AG04449 (cell line): ENCODE results near the gene DNAH17.

Experiments used
- CTCF ChIA-PET: fragments of 350-600 bp; formaldehyde crosslinking; extraction: SDS; loops from one replicate; lab custom pipeline; 2021; ENCODE audit warnings: antibody characterized with exemption; lab: Yijun Ruan, JAX
- POLR2A ChIA-PET: fragments of 400-600, 350-600 bp; formaldehyde crosslinking; extraction: SDS; loops from one replicate; lab custom pipeline; 2020; ENCODE audit warnings: antibody characterized with exemption, inconsistent platforms; lab: Yijun Ruan, JAX
- DNase-seq: peaks from one replicate; pipeline ENCODE4 v3.0.0-alpha.2; 2010; ENCODE audit warnings: low read depth, low spot score
- H3K4me3 ChIP-seq: 2 replicates; pipeline ENCODE4 v1.5.1; 2011; ENCODE audit warnings: low read depth, mild to moderate bottlenecking, control low read depth, low read length
- TF ChIP-seq, protein P1 (sequence below): IDR thresholded peaks from one replicate; pipeline ENCODE4 v1.5.1; 2011; ENCODE audit warnings: mild to moderate bottlenecking, moderate library complexity, low read length, control low read depth, inconsistent platforms; ENCODE audit not compliant: insufficient read depth; ENCODE audit errors: missing control alignments

DNAH17 gene

DNA sequence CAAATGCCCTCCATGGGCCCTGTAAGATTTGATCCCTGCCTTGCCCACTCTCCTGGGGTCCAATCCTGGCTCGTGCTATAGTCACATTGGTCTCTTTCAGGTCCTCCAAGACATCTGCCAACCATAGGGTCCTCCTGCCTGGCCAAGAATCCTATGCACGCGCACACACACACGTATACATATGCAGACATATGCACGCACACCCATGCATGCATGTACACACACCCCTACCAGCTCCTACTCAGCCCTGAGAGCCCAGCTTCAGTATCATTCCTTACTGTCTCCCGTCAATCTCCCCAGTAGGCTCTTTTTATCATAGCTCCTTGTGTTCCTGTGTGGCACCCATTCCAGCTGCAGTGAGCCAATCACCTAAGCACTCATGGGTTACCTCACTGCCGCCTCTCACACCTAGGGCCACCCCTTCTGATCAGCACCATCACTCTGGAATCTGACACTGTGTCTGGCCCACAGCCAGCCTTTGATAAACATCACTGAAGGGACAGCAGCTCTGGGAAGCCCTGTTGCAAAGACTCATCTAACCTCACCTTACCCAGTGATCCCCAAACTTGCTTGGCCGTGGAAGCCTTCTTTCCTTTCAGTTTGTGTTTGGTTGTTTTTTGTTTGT lies 7.9 kb upstream of the DNAH17 start:
- CTCF ChIA-PET = interaction anchor here (1.8 kb wide), 1 partner anchor 10 kb away, joined by 6 read pairs; no protein-coding TSS in a partner anchor
- TF ChIP-seq, protein P1, sequence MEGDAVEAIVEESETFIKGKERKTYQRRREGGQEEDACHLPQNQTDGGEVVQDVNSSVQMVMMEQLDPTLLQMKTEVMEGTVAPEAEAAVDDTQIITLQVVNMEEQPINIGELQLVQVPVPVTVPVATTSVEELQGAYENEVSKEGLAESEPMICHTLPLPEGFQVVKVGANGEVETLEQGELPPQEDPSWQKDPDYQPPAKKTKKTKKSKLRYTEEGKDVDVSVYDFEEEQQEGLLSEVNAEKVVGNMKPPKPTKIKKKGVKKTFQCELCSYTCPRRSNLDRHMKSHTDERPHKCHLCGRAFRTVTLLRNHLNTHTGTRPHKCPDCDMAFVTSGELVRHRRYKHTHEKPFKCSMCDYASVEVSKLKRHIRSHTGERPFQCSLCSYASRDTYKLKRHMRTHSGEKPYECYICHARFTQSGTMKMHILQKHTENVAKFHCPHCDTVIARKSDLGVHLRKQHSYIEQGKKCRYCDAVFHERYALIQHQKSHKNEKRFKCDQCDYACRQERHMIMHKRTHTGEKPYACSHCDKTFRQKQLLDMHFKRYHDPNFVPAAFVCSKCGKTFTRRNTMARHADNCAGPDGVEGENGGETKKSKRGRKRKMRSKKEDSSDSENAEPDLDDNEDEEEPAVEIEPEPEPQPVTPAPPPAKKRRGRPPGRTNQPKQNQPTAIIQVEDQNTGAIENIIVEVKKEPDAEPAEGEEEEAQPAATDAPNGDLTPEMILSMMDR = no peak
- POLR2A ChIA-PET = no interaction called here
- H3K4me3 ChIP-seq = no peak overlapping the region
- DNase-seq = no peak

DNA sequence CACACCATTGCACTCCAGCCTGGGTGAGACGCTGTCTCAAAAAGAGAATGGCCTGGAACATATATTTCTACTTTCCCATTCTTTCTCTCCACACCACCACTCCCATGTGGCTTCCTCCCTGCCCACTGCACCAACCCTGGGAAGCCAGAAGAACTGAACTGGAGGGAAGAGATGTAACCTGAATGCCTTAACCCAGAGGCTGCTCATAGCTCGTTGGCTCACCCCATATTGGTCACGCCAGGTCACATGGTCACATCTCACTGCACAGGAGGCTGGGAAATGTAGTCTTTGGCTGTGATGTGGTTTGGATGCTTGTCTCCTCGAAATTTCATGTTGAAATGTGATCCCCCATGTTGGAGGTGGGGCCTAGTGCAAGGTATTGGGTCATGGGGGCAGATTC lies 5.9 kb upstream of the DNAH17 start:
- DNase-seq = no peak
- no peak overlapping the region for H3K4me3 ChIP-seq
- POLR2A ChIA-PET = no interaction called here
- CTCF ChIA-PET = interaction anchor here (1.8 kb wide), 1 partner anchor 12 kb away, joined by 6 read pairs; no protein-coding TSS in a partner anchor
- TF ChIP-seq, protein P1 = no peak

DNA sequence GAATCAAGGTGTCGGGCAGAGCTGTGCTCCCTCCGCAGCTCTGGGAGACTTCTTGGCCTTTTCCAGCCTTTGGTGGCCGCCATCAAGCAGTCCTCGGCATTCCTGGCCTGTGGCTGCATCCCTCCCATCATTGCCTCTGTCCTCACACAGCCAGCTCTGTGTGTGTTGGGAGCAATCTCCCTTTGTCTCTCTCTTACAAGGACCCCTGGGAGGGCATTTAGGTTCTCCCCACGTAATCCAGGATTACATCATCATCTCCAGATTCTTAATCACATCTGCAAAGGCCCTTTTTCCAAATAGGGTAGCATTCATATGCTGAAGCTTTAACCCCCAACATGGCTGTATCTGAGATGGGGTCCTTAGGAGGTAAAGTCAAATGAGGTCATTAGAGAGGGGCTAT lies 4.1 kb upstream of the DNAH17 start:
- ChIA-PET CTCF (interaction anchor here (1.2 kb wide), 1 partner anchor 128 kb away, joined by 3 read pairs; no protein-coding TSS in a partner anchor), POLR2A (no interaction called here)

DNA sequence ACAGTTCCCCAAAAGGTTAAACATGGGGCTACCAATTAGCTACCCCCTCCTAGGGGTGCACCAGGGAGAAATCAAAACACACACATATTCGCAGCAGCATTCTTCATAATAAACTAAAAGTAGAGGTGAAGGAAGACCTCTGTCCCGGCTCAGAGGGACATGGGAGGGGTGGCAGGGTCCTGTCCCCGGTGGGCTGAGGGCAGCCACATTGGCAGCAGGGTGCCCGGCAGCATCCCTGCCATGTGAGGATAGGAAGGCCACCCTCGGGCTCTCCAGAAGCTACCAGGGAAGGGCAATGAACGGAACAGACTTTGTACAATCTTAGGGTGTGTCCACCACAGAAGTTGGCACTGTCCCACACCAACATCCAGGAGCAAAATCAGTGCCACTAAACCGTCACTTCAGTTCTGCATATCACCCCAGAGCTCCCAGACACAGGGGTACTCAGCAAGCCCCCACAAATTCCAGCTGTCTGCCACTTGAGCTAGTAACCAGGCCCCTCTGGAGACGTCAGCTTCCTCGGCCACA lies 3.1 kb upstream of the DNAH17 start:
- no peak for DNase-seq
- no peak overlapping the region for H3K4me3 ChIP-seq
- ChIA-PET CTCF (interaction anchor here (1.2 kb wide), 1 partner anchor 129 kb away, joined by 3 read pairs; no protein-coding TSS in a partner anchor), POLR2A (no interaction called here)
- TF ChIP-seq, protein P1 = no peak

More for the DNA sequence above, 4.1 kb upstream of the DNAH17 start:
- TF ChIP-seq, protein P1 = no peak
- no peak for DNase-seq
- H3K4me3 ChIP-seq = no peak overlapping the region

DNA sequence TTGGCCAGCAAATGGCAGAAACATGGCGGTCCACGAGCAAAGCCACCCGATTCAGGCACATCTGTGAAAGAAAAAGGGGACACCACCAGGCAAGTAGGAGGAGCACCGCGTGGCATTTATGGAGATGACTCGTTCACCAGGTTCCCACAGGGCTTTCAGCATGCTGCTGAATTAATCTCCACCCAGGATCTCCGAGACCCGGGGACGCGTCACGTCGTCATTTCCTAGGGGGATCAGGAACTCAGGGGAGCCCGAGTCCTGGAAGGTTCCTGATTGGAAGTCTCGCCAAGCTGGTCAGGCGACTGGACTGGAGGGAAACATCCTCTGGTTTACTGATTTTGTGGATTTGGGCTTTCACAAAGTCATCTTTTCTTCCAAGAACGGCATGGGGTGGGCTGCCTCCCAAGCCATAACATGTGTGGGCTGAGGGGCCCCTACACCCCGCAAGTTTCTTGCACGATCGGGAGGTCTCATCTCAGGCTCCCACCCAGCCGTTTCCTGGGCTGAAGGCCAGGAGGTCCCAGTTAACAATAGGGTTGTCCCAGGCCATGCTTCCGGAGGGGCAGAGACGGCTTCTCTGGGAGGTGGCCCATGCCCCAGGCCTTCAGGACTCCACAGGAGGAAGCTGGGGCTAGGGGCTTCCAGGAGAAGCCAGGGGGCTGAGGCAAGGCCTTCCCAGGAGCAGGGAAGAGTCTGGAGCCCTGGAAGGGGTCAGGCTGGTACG lies 645 bp downstream of the DNAH17 start:
- no peak for DNase-seq
- POLR2A ChIA-PET = no interaction called here
- CTCF ChIA-PET = no interaction called here
- H3K4me3 ChIP-seq = no peak overlapping the region
- TF ChIP-seq, protein P1 = no peak

DNA sequence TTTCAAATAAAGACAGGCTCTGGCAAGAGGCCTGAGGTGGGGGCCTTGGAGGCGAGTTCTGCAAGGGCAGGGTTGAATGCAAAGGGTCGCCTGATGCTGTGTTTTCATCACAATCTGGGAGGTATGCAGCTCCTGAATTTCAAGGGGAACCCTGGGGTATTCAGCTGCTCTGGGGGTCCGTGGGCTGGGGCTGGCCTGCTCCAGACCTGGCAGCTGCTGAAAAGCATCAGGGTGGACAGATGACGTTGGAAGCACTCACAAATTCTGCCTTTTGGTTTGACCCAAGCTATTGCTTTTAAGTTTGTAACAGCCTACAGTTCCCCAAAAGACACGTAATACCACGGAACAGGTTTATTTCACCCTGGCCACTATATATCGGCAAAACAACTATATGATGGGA lies 1.3 kb downstream of the DNAH17 start:
- TF ChIP-seq, protein P1 = no peak
- H3K4me3 ChIP-seq = no peak overlapping the region
- DNase-seq = no peak
- ChIA-PET POLR2A (no interaction called here), CTCF (no interaction called here)
